Measurements from ENCODE around the gene GALE. TPM values are rescaled to one million over a fixed set of nuclear protein-coding genes. Genes with fewer than 3 reads are reported as not detected.
A peak's percentile ranks its signal among the peaks of the same experiment; 100 is the strongest.
"Not testable (repeated sequence)": the region's sequence is repeated elsewhere in the genome, so short reads cannot be mapped to it uniquely, and the experiment has no call there.

Gene GALE
- total and polyA plus RNA-seq, 7 experiments from 2014 or later, result 8.1 to 21.4 (median 12.1) TPM

DNA sequence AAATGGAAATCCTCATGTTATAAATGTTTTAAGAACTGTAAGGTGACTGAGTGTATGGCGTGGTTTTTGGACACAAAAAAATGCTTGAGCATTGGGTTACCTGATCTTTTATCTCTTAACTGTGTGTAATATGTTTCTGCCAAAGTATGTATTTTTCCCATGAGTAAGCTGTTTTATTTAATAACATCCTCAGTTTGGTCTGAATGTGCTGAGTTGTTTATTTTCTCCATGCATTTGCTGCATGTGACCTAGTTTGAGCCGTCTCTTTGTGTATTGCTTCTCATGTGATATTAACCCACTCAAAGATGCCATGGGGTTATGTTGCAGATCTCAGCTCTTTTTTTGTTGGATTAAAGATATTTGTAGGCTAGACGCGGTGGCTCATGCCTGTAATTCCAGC is 15.7 kb downstream of the GALE start:
- Histone ChIP-seq H3K27me3 (ENCODE audit: control insufficient read depth in 2 of 2, insufficient read depth in 2 of 2, low read length in 2 of 2) (no peaks in the 10 kb centered on the region), H3K27ac (ENCODE audit: low read depth, low read length) (no peak overlapping the region), H3K4me3 (ENCODE audit: low read length) (no peak overlapping the region), H3K4me1 (ENCODE audit: control insufficient read depth in 2 of 2, insufficient read depth in 2 of 2, low read length in 2 of 2) (peaks cover 1 to 2% of the 10 kb centered on the region in 2 donors), H3K9me3 (ENCODE audit: control insufficient read depth in 2 of 3, low read length in 3 of 3) (no peaks in the 10 kb centered on the region), H3K36me3 (ENCODE audit: control insufficient read depth in 2 of 3, insufficient read depth in 3 of 3, low read length in 3 of 3) (peaks cover 8 to 47% (median 10%) of the 10 kb centered on the region in 3 experiments)
- Mint-ChIP-seq H3K9me3 (no peaks in the 10 kb centered on the region), H3K36me3 (peaks cover 5 to 44% (median 31%) of the 10 kb centered on the region in 5 donors), H3K4me1 (peaks cover 5 to 21% (median 19%) of the 10 kb centered on the region in 7 donors), H3K27ac (peak overlapping the region in 1 of 9 donors; percentile 32), H3K27me3 (no peaks in the 10 kb centered on the region), H3K4me3 (no peak overlapping the region)
- ATAC-seq (no peak), DNase-seq (no peak)
- intact Hi-C loops (cut with micrococcal nuclease), result no loop called here
- ChIA-PET POLR2A (interaction anchor here (0.6 to 1.0 kb wide), 3 partner anchors 11 to 616 kb away, joined by 3 to 4 read pairs (median 3); partner anchors contain the start of gene HMGCL), CTCF (interaction anchor here (1.2 to 1.5 kb wide), 2 partner anchors 17 to 26 kb away, joined by 3 read pairs; no protein-coding TSS in a partner anchor)

DNA sequence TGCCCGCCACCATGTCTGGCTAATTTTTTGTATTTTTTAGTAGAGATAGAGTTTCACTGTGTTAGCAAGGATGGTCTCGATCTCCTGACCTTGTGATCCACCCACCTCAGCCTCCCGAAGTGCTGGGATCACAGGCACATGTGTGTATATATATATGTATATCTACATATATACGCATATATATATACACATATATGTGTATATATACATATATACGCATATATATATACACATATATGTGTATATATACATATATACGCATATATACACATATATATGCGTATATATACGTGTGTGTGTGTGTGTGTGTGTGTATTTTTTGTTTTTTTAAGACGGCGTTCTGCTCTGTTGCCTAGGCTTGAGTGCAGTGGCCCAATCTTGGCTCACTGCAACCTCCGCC is 17.4 kb downstream of the GALE start:
- peaks cover 15 to 34% (median 21%) of the 10 kb centered on the region in 7 donors for H3K4me1 Mint-ChIP-seq
- ATAC-seq; H3K27me3 Mint-ChIP-seq; H3K27ac ChIP-seq (ENCODE audit: low read depth, low read length); intact Hi-C loops (cut with micrococcal nuclease); H3K9me3 Mint-ChIP-seq; H3K4me3 ChIP-seq (ENCODE audit: low read length); POLR2A ChIA-PET; H3K4me3 Mint-ChIP-seq; H3K9me3 ChIP-seq (ENCODE audit: control insufficient read depth in 2 of 3, low read length in 3 of 3); CTCF ChIA-PET; H3K27ac Mint-ChIP-seq; DNase-seq; H3K27me3 ChIP-seq (ENCODE audit: control insufficient read depth in 2 of 2, insufficient read depth in 2 of 2, low read length in 2 of 2): not testable (repeated sequence)
- Histone ChIP-seq H3K36me3 (ENCODE audit: control insufficient read depth in 2 of 3, insufficient read depth in 3 of 3, low read length in 3 of 3) (peaks cover 8 to 47% (median 10%) of the 10 kb centered on the region in 3 experiments), H3K4me1 (ENCODE audit: control insufficient read depth in 2 of 2, insufficient read depth in 2 of 2, low read length in 2 of 2) (peaks cover 12 to 13% of the 10 kb centered on the region in 2 donors)
- peaks cover 5 to 42% (median 30%) of the 10 kb centered on the region in 5 donors for H3K36me3 Mint-ChIP-seq

GRCh38 chr1:23779826-23780371 is 20.7 kb downstream of the GALE start:
- Mint-ChIP-seq H3K4me1 (peaks cover 17 to 56% (median 41%) of the 10 kb centered on the region in 7 donors), H3K4me3 (peak overlapping the region; percentile 84 to 98 (median 94)), H3K27me3 (no peaks in the 10 kb centered on the region), H3K36me3 (peaks cover 0 to 15% (median 10%) of the 10 kb centered on the region in 5 donors), H3K27ac (peak overlapping the region in 8 of 9 donors; percentile 26 to 99 (median 72)), H3K9me3 (no peaks in the 10 kb centered on the region)
- intact Hi-C loops (cut with micrococcal nuclease), result loop anchor here in 1 of 2 donors (2.0 kb wide), 1 partner anchor 179 kb away; the partner anchor contains the start of gene PNRC2
- ChIA-PET CTCF (interaction anchor here (0.9 to 1.3 kb wide), 3 partner anchors 10 to 137 kb away, joined by 3 read pairs; no protein-coding TSS in a partner anchor), POLR2A (interaction anchor here (1.0 to 6.8 kb wide), 6 partner anchors 8 to 88 kb away, joined by 3 to 68 read pairs (median 10); partner anchors contain the start of genes ELOA, GALE, HMGCL and LYPLA2)
- Histone ChIP-seq H3K27ac (ENCODE audit: low read depth, low read length) (peak overlapping the region; percentile 97), H3K36me3 (ENCODE audit: control insufficient read depth in 2 of 3, insufficient read depth in 3 of 3, low read length in 3 of 3) (peaks cover 0 to 19% (median 6%) of the 10 kb centered on the region in 3 experiments), H3K9me3 (ENCODE audit: control insufficient read depth in 2 of 3, low read length in 3 of 3) (no peaks in the 10 kb centered on the region), H3K4me3 (ENCODE audit: low read length) (no peak overlapping the region), H3K27me3 (ENCODE audit: control insufficient read depth in 2 of 2, insufficient read depth in 2 of 2, low read length in 2 of 2) (no peaks in the 10 kb centered on the region), H3K4me1 (ENCODE audit: control insufficient read depth in 2 of 2, insufficient read depth in 2 of 2, low read length in 2 of 2) (peaks cover 17 to 22% of the 10 kb centered on the region in 2 donors)
- ATAC-seq, result no peak
- DNase-seq, result no peak

GRCh38 chr1:23777979-23778814 is 22.4 kb downstream of the GALE start, which contains the start of gene PITHD1:
PITHD1 (plus strand) TSS chr1:23778418; CDS start chr1:23778516, 98 bp downstream.
- Histone ChIP-seq H3K4me1 (ENCODE audit: control insufficient read depth in 2 of 2, insufficient read depth in 2 of 2, low read length in 2 of 2) (peaks cover 17 to 22% of the 10 kb centered on the region in 2 donors), H3K4me3 (ENCODE audit: low read length) (peak within 1 kb of the TSS; percentile 95), H3K9me3 (ENCODE audit: control insufficient read depth in 2 of 3, low read length in 3 of 3) (no peaks in the 10 kb centered on the region), H3K27me3 (ENCODE audit: control insufficient read depth in 2 of 2, insufficient read depth in 2 of 2, low read length in 2 of 2) (no peaks in the 10 kb centered on the region), H3K36me3 (ENCODE audit: control insufficient read depth in 2 of 3, insufficient read depth in 3 of 3, low read length in 3 of 3) (peaks cover 0 to 14% (median 6%) of the 10 kb centered on the region in 3 experiments), H3K27ac (ENCODE audit: low read depth, low read length) (peak within 1 kb of the TSS; percentile 97)
- Mint-ChIP-seq H3K9me3 (no peaks in the 10 kb centered on the region), H3K27ac (peak within 1 kb of the TSS; percentile 87 to 99 (median 96)), H3K4me1 (peaks cover 17 to 65% (median 49%) of the 10 kb centered on the region in 7 donors), H3K27me3 (no peaks in the 10 kb centered on the region), H3K4me3 (peak within 1 kb of the TSS; percentile 84 to 98 (median 94)), H3K36me3 (peaks cover 0 to 12% (median 5%) of the 10 kb centered on the region in 5 donors)
- POLR2A ChIA-PET, result interaction anchor here (0.6 to 6.8 kb wide), 13 partner anchors 8 to 220 kb away, joined by 3 to 68 read pairs (median 3); partner anchors contain the start of genes ELOA, GALE, HMGCL and LYPLA2
- DNase-seq (peak; percentile 75 to 86 (median 83)), ATAC-seq (peak; percentile 91)
- intact Hi-C loops (cut with micrococcal nuclease), result loop anchor here (1.0 to 2.0 kb wide), 6 partner anchors 13 to 181 kb away; partner anchors contain the start of genes ELOA (in 2 of the 2), GALE (in 2 of the 2), LYPLA2 (in 2 of the 2) and FUCA1 (in 1 of the 2)
- CTCF ChIA-PET, result interaction anchor here (0.8 to 3.0 kb wide), 2 partner anchors 138 to 140 kb away, joined by 3 to 10 read pairs; no protein-coding TSS in a partner anchor

GRCh38 chr1:23776217-23776616 is 24.3 kb downstream of the GALE start:
- Mint-ChIP-seq H3K4me3 (peak overlapping the region in 3 of 10 donors; percentile 17 to 84 (median 29)), H3K9me3 (no peaks in the 10 kb centered on the region), H3K27ac (peak overlapping the region in 2 of 9 donors; percentile 38 to 66)

More at GRCh38 chr1:23776217-23776616, 24.3 kb downstream of the GALE start:
- ATAC-seq (no peak), DNase-seq (no peak)
- Histone ChIP-seq H3K27me3 (ENCODE audit: control insufficient read depth in 2 of 2, insufficient read depth in 2 of 2, low read length in 2 of 2) (no peaks in the 10 kb centered on the region), H3K9me3 (ENCODE audit: control insufficient read depth in 2 of 3, low read length in 3 of 3) (no peaks in the 10 kb centered on the region), H3K36me3 (ENCODE audit: control insufficient read depth in 2 of 3, insufficient read depth in 3 of 3, low read length in 3 of 3) (peaks cover 0 to 5% (median 0%) of the 10 kb centered on the region in 3 experiments), H3K4me1 (ENCODE audit: control insufficient read depth in 2 of 2, insufficient read depth in 2 of 2, low read length in 2 of 2) (peaks cover 22% of the 10 kb centered on the region in 2 donors), H3K4me3 (ENCODE audit: low read length) (no peak overlapping the region), H3K27ac (ENCODE audit: low read depth, low read length) (no peak overlapping the region)
- CTCF ChIA-PET, result interaction anchor here (0.6 to 3.0 kb wide), 3 partner anchors 140 to 1817 kb away, joined by 3 to 10 read pairs (median 4); no protein-coding TSS in a partner anchor
- peaks cover 0 to 7% (median 5%) of the 10 kb centered on the region in 5 donors for H3K36me3 Mint-ChIP-seq
- peaks cover 16 to 65% (median 49%) of the 10 kb centered on the region in 7 donors for H3K4me1 Mint-ChIP-seq
- intact Hi-C loops (cut with micrococcal nuclease), result no loop called here
- POLR2A ChIA-PET, result interaction anchor here (6.3 to 6.8 kb wide), 2 partner anchors 14 to 23 kb away, joined by 53 to 68 read pairs; partner anchors contain the start of genes GALE and LYPLA2
- H3K27me3 Mint-ChIP-seq, result no peaks in the 10 kb centered on the region

Measured in naive thymus-derived CD4-positive, alpha-beta T cell (primary cell).